Activated CD4-positive, alpha-beta T cell treated with anti-CD3 and anti-CD28 coated beads, Interleukin-2, Interleukin-6, amounts not matched to agents 100 ng/mL and 50 ng/mL, durations not matched to agents 16 hours and 8 hours (primary cell): Measurements from ENCODE around the gene CD6.
A peak's percentile ranks its signal among the peaks of the same experiment; 100 is the strongest.
"Not testable (repeated sequence)": the region's sequence is repeated elsewhere in the genome, so short reads cannot be mapped to it uniquely, and the experiment has no call there.

Experiments used
- DNase-seq: peaks from one replicate; pipeline ENCODE4 v3.0.0-alpha.2; 2020

Gene CD6

GRCh38 chr11:61058583-61059259, 87.2 kb downstream of the CD6 start:
- DNase-seq: no peak

- DNase-seq: no peak
Measured at GRCh38 chr11:61059260-61059752, 87.8 kb downstream of the CD6 start.

- peak; percentile 96 for DNase-seq
Measured at GRCh38 chr11:61061081-61061826, 89.8 kb downstream of the CD6 start.

- DNase-seq: no peak
Measured at GRCh38 chr11:61062181-61062930, 90.9 kb downstream of the CD6 start.

- DNase-seq: not testable (repeated sequence)
Measured at GRCh38 chr11:61065236-61065635, 93.8 kb downstream of the CD6 start.

GRCh38 chr11:61065955-61066638, 94.6 kb downstream of the CD6 start:
- peak; percentile 87 for DNase-seq

GRCh38 chr11:61066645-61067044, 95.2 kb downstream of the CD6 start:
- no peak for DNase-seq

GRCh38 chr11:61067782-61068446, 96.4 kb downstream of the CD6 start:
- no peak for DNase-seq

GRCh38 chr11:61068581-61068980, 97.1 kb downstream of the CD6 start:
- DNase-seq: no peak

GRCh38 chr11:61069427-61069826, 97.9 kb downstream of the CD6 start:
- DNase-seq: no peak
